ENCODE results near the gene BEND5. TPM values are rescaled to one million over a fixed set of nuclear protein-coding genes. Genes with fewer than 3 reads are reported as not detected.

The BEND5 gene, protein sequence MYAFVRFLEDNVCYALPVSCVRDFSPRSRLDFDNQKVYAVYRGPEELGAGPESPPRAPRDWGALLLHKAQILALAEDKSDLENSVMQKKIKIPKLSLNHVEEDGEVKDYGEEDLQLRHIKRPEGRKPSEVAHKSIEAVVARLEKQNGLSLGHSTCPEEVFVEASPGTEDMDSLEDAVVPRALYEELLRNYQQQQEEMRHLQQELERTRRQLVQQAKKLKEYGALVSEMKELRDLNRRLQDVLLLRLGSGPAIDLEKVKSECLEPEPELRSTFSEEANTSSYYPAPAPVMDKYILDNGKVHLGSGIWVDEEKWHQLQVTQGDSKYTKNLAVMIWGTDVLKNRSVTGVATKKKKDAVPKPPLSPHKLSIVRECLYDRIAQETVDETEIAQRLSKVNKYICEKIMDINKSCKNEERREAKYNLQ
- total RNA-seq = 10 to 100 TPM in 1 of 4 donors, 1 to 10 TPM in 3; 4.7 to 15.7 (median 5.5) TPM

DNA sequence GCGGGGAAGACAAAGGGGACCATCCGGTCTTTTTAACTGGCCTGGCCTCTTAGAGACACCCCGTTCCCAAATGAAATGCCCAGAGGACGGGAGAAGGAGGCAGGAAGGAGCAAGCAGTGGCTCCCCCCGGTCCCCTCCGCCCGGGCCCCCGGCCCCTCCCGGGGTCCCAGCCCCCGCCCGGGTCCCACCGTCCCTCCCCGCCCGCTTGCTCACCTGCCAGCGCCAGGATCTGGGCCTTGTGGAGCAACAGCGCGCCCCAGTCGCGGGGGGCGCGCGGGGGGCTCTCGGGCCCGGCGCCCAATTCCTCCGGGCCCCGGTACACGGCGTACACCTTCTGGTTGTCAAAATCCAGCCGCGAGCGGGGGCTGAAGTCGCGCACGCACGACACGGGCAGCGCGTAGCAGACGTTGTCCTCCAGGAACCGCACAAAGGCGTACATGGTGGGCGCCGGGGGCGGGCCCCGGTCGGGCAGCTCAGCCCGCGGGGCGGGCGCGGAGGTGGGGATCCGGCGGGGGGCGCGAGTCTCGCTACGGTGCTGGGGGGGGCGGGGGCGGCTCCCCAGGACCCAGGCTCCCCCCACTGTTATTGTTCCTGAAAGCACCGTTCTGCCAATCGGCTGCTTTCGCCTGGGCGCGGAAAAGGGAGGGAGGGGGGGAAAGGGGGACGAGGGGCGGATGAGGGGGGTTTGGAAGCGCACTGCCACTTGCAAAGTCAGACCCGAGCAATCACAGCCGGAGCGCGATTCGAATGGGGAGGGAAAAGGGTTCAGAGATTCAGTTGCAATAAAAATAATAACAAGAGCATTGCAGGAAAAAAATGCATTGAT lies at the start of gene BEND5:
TSS of gene BEND5 (minus strand) at position 499 of the 826 bp plus-strand sequence. CDS start at position 439, 60 bp downstream.
- 0 to 1% methylated on average over 23 to 36 of the region's 73 CpGs for whole genome bisulfite sequencing, 2 donors
- TF ChIP-seq, protein P1, sequence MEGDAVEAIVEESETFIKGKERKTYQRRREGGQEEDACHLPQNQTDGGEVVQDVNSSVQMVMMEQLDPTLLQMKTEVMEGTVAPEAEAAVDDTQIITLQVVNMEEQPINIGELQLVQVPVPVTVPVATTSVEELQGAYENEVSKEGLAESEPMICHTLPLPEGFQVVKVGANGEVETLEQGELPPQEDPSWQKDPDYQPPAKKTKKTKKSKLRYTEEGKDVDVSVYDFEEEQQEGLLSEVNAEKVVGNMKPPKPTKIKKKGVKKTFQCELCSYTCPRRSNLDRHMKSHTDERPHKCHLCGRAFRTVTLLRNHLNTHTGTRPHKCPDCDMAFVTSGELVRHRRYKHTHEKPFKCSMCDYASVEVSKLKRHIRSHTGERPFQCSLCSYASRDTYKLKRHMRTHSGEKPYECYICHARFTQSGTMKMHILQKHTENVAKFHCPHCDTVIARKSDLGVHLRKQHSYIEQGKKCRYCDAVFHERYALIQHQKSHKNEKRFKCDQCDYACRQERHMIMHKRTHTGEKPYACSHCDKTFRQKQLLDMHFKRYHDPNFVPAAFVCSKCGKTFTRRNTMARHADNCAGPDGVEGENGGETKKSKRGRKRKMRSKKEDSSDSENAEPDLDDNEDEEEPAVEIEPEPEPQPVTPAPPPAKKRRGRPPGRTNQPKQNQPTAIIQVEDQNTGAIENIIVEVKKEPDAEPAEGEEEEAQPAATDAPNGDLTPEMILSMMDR (IDR thresholded peaks at IDR 0.05) = no peak
- no peak for TF ChIP-seq POLR2A (IDR thresholded peaks at IDR 0.05)
- Histone ChIP-seq H3K4me3 (replicated peaks in 1 of 3) (peak within 1 kb of the TSS; percentile 18 to 84 (median 37)), H3K36me3 (no peaks in the 10 kb centered on the region), H3K27me3 (no peaks in the 10 kb centered on the region), H3K9me3 (no peaks in the 10 kb centered on the region), H3K4me1 (peaks cover 0 to 13% of the 10 kb centered on the region in 2 donors), H3K27ac (peak within 1 kb of the TSS; percentile 54 to 83 (median 83))
- peak; percentile 66 to 72 for DNase-seq
- intact Hi-C loops (cut with DNase I) = no loop called here

DNA sequence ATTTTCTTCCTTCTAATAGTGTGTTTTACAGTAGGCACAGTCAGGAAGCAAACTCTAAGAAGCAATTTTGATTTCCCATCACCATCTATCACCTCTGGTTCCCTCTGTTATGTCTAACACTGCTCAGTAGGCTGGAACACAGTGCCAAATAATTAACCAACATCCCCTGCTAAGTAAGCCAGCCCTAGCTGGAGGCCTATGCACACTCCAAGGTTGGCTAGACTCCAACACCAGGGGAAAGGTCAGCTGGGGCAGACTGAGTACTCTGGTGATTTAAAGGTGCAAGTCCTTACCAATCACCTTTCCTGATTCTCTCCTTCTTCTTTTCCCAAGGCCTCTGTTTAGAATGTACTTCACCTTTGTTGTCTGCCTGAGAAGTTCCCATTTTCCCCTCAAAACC lies 46.5 kb upstream of the BEND5 start:
- intact Hi-C loops (cut with DNase I) = no loop called here
- Histone ChIP-seq H3K4me3 (replicated peaks in 1 of 3) (no peak overlapping the region), H3K4me1 (peaks cover 8% of the 10 kb centered on the region in 2 donors), H3K36me3 (no peaks in the 10 kb centered on the region), H3K27ac (peak overlapping the region in 1 of 3 donors; percentile 28), H3K27me3 (no peaks in the 10 kb centered on the region), H3K9me3 (no peaks in the 10 kb centered on the region)
- TF ChIP-seq, protein P1 (IDR thresholded peaks at IDR 0.05) = no peak
- no peak for TF ChIP-seq POLR2A (IDR thresholded peaks at IDR 0.05)
- DNase-seq = peak; percentile 71 to 74

DNA sequence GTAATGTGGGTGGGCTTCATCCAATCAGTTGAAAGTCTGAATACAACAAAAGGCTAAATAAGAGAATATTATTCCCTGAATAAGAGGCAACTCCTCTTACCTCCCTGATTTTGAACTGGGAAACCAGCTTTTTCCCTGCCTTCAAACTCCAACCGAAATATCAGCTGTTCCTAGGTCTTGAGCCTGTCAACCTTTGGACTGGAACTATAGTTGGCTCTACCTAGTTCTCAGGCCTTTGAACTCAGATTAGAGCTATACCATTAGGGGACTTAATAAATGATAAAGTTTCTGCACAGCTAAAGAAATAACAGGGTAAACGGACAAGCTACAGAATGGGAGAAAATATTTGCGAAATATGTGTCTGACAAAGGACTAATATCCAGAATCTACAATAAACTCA lies 43.8 kb upstream of the BEND5 start:
- Histone ChIP-seq H3K9me3 (no peaks in the 10 kb centered on the region), H3K36me3 (no peaks in the 10 kb centered on the region), H3K27me3 (no peaks in the 10 kb centered on the region), H3K27ac (no peak overlapping the region), H3K4me3 (replicated peaks in 1 of 3) (no peak overlapping the region), H3K4me1 (peaks cover 8% of the 10 kb centered on the region in 2 donors)
- 94 to 95% methylated on average over 3 of the region's 3 CpGs for WGBS, 2 donors
- TF ChIP-seq, protein P1 (IDR thresholded peaks at IDR 0.05) = no peak
- TF ChIP-seq POLR2A (IDR thresholded peaks at IDR 0.05) = no peak
- intact Hi-C loops (cut with DNase I) = no loop called here
- no peak for DNase-seq

DNA sequence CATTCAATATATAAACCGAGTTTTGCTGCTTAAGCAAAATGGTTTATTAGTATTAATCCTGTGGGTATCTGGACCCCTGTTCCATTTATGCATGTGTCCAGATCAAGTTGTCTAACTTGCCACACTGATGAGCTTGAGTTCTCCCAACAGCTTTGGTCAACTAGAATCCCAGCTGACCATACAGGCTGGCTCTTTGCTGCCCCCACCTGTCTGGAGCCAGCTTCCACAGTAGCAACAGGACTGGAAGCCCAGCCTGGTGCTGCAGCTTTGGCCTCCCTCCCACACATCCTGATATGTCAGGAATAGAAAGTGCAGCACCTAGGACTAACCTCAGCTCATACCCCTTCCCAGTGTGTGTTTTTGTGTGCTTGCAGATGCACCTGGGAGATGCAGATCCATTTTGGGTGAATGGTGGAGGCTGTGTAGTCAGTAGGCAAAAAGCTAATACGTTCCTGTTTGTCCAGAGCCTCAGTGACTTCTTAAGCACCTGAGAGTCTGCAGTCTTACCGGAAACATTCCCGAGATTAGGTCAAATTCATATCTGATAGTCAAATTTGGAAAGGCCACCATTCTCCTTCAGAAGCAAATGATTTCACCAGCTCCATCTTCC lies 40.9 kb upstream of the BEND5 start:
- H3K9me3 ChIP-seq = no peaks in the 10 kb centered on the region
- H3K27ac ChIP-seq = no peak overlapping the region
- no peak for TF ChIP-seq POLR2A (IDR thresholded peaks at IDR 0.05)
- TF ChIP-seq, protein P1 (IDR thresholded peaks at IDR 0.05) = peak in 5 of 6 experiments; percentile 29 to 83 (median 55)
- H3K27me3 ChIP-seq = no peaks in the 10 kb centered on the region
- intact Hi-C loops (cut with DNase I) = loop anchor here (5.0 kb wide), 1 partner anchor 140 kb away; no protein-coding TSS in a partner anchor
- H3K36me3 ChIP-seq = no peaks in the 10 kb centered on the region
- H3K4me3 ChIP-seq (replicated peaks in 1 of 3) = no peak overlapping the region
- H3K4me1 ChIP-seq = no peaks in the 10 kb centered on the region
- WGBS, 2 donors = 46 to 61% methylated on average over 4 of the region's 4 CpGs
- peak; percentile 65 to 73 for DNase-seq

Measured in thyroid gland (tissue), 4 donors.